BLaER1 (cell line): Measurements from ENCODE around the gene FASN.

Experiments
- H3K27ac ChIP-seq: shearing (Covaris generic); formaldehyde crosslinking; 2 replicates; pipeline ENCODE4 v1.8.1; 2022
- H3K27me3 ChIP-seq: shearing (Covaris generic); formaldehyde crosslinking; 2 replicates; pipeline ENCODE4 v1.8.1; 2022
- H3K36me3 ChIP-seq: shearing (Covaris generic); formaldehyde crosslinking; 2 replicates; pipeline ENCODE4 v1.8.1; 2022
- H3K4me1 ChIP-seq: shearing (Covaris generic); formaldehyde crosslinking; 2 replicates; pipeline ENCODE4 v1.8.1; 2022
- H3K4me2 ChIP-seq: shearing (Covaris generic); formaldehyde crosslinking; 2 replicates; pipeline ENCODE4 v1.8.1; 2022
- H3K4me3 ChIP-seq: shearing (Covaris generic); formaldehyde crosslinking; 2 replicates; pipeline ENCODE4 v1.8.1; 2022
- H3K9ac ChIP-seq: shearing (Covaris generic); formaldehyde crosslinking; 2 replicates; pipeline ENCODE4 v1.8.1; 2022
- H3K9me3 ChIP-seq: shearing (Covaris generic); formaldehyde crosslinking; 2 replicates; pipeline ENCODE4 v1.8.1; 2022
- H4K20me1 ChIP-seq: shearing (Covaris generic); formaldehyde crosslinking; 2 replicates; pipeline ENCODE4 v1.8.1; 2022
- Cebpa-rat ChIP-seq: shearing (Covaris generic); IDR thresholded peaks from 2 replicates; pipeline ENCODE4 v1.8.1; 2022

Gene FASN

GRCh38 chr17:82089723-82090548 lies 8.1 kb downstream of the FASN start:
- Histone ChIP-seq H3K27me3 (no peaks in the 10 kb centered on the region), H3K4me2 (no peak overlapping the region), H4K20me1 (peaks cover 94% of the 10 kb centered on the region), H3K27ac (no peak overlapping the region), H3K9ac (no peak overlapping the region), H3K4me3 (no peak overlapping the region), H3K36me3 (peaks cover 98% of the 10 kb centered on the region), H3K9me3 (no peaks in the 10 kb centered on the region), H3K4me1 (peaks cover 4% of the 10 kb centered on the region; the same call in 1 of the 2 replicates)
- no peak for TF ChIP-seq Cebpa-rat

GRCh38 chr17:82088838-82089722 lies 9.0 kb downstream of the FASN start:
- Histone ChIP-seq H4K20me1 (peaks cover 96% of the 10 kb centered on the region), H3K4me1 (peaks cover 4% of the 10 kb centered on the region; the same call in 1 of the 2 replicates), H3K4me2 (no peak overlapping the region), H3K9ac (no peak overlapping the region), H3K4me3 (no peak overlapping the region), H3K27ac (no peak overlapping the region), H3K27me3 (no peaks in the 10 kb centered on the region), H3K36me3 (peaks cover 99% of the 10 kb centered on the region), H3K9me3 (no peaks in the 10 kb centered on the region)
- TF ChIP-seq Cebpa-rat, result no peak

GRCh38 chr17:82087961-82088837 lies 9.8 kb downstream of the FASN start:
- no peak overlapping the region for H3K27ac ChIP-seq
- no peak for TF ChIP-seq Cebpa-rat
- no peak overlapping the region for H3K4me2 ChIP-seq
- peaks cover 98% of the 10 kb centered on the region for H4K20me1 ChIP-seq
- H3K9me3 ChIP-seq, result no peaks in the 10 kb centered on the region
- H3K4me3 ChIP-seq, result no peak overlapping the region
- peaks cover 100% of the 10 kb centered on the region for H3K36me3 ChIP-seq
- peaks cover 4% of the 10 kb centered on the region; the same call in 1 of the 2 replicates for H3K4me1 ChIP-seq
- H3K27me3 ChIP-seq, result no peaks in the 10 kb centered on the region
- no peak overlapping the region for H3K9ac ChIP-seq

GRCh38 chr17:82086941-82087906 lies 10.8 kb downstream of the FASN start:
- peaks cover 4% of the 10 kb centered on the region; the same call in 1 of the 2 replicates for H3K4me1 ChIP-seq
- H3K9me3 ChIP-seq, result no peaks in the 10 kb centered on the region
- no peak overlapping the region for H3K27ac ChIP-seq
- no peaks in the 10 kb centered on the region for H3K27me3 ChIP-seq
- no peak overlapping the region for H3K4me3 ChIP-seq
- H3K36me3 ChIP-seq, result peaks cover 100% of the 10 kb centered on the region
- peaks cover 100% of the 10 kb centered on the region for H4K20me1 ChIP-seq
- no peak overlapping the region for H3K9ac ChIP-seq
- no peak overlapping the region for H3K4me2 ChIP-seq
- TF ChIP-seq Cebpa-rat, result no peak

- Histone ChIP-seq H3K4me2 (no peak overlapping the region; the same call in 1 of the 2 replicates), H3K9me3 (no peaks in the 10 kb centered on the region), H3K27me3 (no peaks in the 10 kb centered on the region), H4K20me1 (peaks cover 97% of the 10 kb centered on the region), H3K4me1 (peaks cover 4% of the 10 kb centered on the region; the same call in 1 of the 2 replicates), H3K27ac (peak overlapping the region; percentile 46; the same call in 1 of the 2 replicates), H3K9ac (0 out of 2 replicates have a peak overlapping the region, but pooled peaks have one; percentile 29), H3K36me3 (peaks cover 99% of the 10 kb centered on the region), H3K4me3 (no peak overlapping the region)
- TF ChIP-seq Cebpa-rat, result no peak
These were observed 11.9 kb downstream of the FASN start for GRCh38 chr17:82085931-82086764.

- Histone ChIP-seq H3K4me2 (no peak overlapping the region), H3K4me1 (peaks cover 4% of the 10 kb centered on the region; the same call in 1 of the 2 replicates), H3K27ac (no peak overlapping the region), H3K9ac (no peak overlapping the region), H3K9me3 (no peaks in the 10 kb centered on the region), H3K36me3 (peaks cover 99% of the 10 kb centered on the region), H3K27me3 (no peaks in the 10 kb centered on the region), H3K4me3 (no peak overlapping the region), H4K20me1 (peaks cover 97% of the 10 kb centered on the region)
- TF ChIP-seq Cebpa-rat, result no peak
These were observed 12.8 kb downstream of the FASN start for GRCh38 chr17:82085031-82085861.

- Histone ChIP-seq H3K4me2 (no peak overlapping the region), H3K4me3 (no peak overlapping the region), H4K20me1 (peaks cover 97% of the 10 kb centered on the region), H3K4me1 (peaks cover 4% of the 10 kb centered on the region; the same call in 1 of the 2 replicates), H3K27ac (no peak overlapping the region), H3K27me3 (no peaks in the 10 kb centered on the region), H3K9ac (no peak overlapping the region), H3K9me3 (no peaks in the 10 kb centered on the region), H3K36me3 (peaks cover 99% of the 10 kb centered on the region)
- TF ChIP-seq Cebpa-rat, result no peak
These were observed 13.5 kb downstream of the FASN start for GRCh38 chr17:82084373-82085030.
